GM18520 (cell line): ENCODE data around the gene NCOA6.
"Not testable (repeated sequence)": the region's sequence is repeated elsewhere in the genome, so short reads cannot be mapped to it uniquely, and the experiment has no call there.

Experiments used
- ATAC-seq: cut with Tn5 transposase; IDR thresholded peaks from one replicate; pipeline ENCODE4 v1.9.1; 2021; ENCODE audit not compliant: unreplicated experiment

The NCOA6 gene

DNA sequence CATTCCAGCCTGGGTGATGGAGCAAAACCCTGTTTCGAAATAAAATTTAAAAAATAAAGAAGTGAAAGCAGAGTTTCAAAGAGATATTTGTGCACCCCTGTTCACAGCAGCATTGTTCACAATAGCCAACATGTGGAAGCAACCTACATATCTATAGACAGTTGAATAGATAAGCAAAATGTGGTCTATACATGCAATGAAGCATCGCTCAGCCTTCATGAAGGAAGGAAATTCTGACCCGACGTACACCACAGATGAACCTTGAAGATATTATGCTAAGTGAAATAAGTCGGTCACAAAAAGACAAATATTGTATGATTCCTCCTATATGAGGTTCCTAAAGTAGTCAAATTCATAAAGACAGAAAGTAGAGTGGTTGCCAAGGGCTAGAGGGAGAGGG, 6.5 kb upstream of the NCOA6 start:
- ATAC-seq, result no peak

DNA sequence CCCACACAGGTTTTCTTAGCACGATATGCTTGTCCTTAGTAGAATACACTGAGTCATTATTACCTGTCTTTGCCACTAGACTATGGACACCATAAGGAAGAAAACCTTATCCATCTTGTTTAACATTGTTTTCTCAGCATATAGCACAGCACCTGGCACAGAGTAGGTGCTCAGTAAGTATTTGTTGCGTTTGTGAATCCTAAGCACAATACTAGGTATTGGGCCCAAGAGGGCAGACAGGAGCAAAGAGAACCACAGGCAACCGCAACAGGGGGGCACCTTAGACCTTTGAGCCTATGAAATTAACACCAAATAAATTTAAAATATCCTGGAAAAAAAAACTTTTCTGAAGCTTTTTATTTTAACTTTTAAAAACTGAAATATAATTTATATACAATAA, 3.7 kb upstream of the NCOA6 start:
- ATAC-seq, result no peak

DNA sequence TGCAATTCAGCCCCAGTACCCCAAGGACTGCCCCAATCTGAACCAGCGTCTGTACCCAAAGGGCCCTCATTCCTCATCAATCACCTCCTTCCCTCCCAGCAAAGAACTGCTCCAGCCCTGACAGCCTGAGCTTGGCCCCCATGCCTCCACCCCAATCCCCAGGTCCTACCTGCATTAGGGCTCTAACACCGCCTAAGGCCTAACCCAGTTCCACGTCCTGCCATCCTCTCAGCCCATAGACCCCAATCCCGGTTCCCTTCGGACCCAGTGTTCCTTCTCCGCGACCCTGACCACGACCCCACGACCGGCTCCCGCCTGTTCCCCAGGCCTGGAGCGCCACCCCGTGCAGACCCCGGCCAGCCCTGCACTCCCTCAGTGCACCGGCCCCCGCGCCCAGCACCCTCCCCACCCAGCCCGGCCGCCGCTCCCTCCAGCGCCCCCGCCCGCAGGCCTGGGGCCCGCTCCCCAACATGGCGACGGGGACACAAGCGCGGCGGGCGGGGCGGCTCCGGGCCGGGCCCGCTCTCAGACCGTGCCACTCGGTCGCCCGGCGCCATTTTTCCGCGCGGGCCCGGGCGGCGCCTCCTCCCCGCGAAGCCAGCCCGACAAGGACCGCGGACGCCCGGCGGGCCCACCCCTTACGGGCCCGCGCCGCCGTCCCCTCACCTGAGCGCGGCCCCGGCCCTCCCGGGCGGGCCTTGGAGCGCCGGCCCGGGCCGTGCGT, 483 bp downstream of the NCOA6 start:
- peak; percentile 62 for ATAC-seq

DNA sequence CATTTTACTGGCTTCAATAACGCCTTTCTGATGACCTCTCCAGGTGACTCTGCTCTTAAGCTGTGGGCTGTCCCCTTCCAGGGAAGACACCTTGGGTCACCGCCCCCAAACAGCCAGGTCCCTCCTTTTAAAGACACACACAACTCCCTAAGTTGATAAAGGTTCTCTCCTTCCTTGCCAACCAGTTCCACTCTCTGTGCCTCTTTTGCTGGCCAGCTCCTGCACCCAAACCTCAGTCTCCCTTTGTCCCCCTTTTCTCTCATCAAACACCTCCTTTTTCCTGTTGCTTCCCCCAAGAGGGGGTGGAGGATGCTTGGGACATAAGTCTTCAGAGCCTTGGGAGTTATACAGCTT, 1.0 kb downstream of the NCOA6 start:
- peak; percentile 45 for ATAC-seq

DNA sequence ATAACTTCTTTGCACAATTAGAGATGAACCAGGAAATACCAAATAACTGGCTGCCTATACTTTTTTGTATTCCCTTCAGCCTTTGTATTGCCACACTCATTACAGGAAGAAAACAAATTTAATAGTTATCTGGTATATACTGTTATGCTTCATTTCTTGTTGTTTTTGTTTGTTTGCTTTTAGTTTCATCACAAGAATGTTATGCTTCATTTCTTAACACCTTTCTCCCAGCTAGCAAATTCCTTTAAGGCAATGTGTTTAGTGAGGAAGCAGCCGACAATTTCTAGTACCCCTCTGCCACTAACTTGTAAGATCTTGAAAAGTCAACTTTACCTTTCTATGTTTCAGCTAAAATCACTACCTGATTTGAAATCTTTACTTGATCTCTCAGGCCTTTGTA, 1.4 kb downstream of the NCOA6 start:
- ATAC-seq, result no peak

DNA sequence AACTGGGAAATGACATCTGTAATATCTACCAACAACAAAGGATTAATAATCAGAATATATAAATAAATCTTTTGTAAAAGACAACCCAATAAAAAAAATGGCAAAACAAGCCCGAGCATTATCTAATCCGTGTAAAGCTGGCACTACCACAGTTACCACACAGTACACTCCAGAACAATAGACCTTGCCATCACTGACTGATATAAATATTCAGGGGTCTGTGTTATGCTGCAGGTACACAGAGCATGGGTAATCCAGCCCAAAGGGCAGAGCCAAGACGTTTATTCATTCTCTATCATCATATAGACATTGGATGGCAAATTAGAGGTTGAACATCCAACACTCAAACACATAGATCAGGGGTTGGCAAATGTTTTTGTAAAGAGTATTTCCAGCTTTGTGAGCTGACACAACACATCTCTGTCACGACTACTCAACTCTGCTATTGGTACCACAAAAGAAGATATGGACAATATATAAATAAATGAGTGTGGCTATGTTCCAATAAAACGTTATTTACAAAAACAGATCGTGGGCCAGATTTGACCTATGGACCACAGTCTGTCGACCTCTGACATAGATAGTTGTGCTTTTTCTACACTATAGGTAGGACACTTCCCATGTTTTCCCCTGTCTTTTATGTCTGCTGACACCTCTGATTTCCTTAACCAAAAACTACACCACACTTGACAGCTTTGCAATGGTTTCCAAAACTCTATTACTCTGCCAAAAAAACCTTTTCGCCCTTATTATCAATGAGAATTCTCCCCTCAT, 4.5 kb downstream of the NCOA6 start:
- no peak for ATAC-seq

DNA sequence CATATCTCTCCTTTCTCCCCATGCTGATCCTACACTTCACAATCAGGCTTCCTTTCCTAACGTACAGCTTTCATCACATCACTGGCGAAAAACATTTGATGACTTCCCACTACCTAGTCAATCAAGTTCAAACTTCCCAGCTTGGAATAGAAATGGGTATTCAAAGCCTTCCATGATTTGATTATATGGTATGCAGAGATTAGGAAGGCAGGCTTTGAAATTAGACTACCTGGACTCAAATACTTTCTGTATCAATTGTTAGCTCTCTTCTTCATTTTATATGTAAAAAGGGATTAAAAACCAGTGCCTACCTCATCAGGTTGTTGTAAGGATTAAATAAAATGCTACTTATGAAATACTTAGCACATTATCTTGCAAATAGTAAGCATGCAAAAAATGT, 7.7 kb downstream of the NCOA6 start:
- no peak for ATAC-seq

DNA sequence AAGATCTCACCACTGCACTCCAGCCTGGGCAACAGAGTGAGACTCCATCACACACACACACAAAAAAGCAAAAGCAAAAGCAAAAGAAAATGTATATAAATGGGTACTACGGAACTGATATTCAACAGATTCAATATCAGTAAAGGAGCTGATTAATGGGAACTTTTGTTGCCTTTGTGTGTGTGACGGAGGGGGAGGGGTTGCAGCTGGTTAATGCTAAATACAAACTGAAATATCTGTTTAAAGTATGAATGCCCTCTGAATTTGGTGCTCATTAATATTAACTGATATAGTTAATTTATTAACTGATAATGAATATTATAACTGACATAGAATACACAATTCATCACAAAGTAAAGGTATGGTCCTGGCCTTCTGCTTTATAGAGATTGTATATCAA, 8.4 kb downstream of the NCOA6 start:
- ATAC-seq, result no peak

DNA sequence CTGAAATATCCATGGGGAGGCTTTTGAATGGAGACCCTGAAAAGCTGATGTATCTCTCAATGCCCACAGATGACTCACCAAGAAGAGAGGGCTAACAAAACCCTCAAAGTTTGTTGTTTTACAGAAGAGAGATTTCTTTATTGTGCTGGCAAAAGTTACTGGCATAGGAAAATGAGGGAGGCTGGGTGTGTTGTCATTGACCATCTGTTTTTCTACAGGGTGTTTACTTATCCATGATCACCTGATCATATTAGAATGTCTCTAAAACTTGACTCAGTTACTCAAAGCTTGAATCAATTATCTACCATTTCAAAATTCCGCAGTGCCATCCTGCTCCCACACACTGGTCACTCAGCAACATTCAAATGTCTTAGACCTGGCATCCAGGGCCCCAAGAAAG, 9.8 kb downstream of the NCOA6 start:
- no peak for ATAC-seq

DNA sequence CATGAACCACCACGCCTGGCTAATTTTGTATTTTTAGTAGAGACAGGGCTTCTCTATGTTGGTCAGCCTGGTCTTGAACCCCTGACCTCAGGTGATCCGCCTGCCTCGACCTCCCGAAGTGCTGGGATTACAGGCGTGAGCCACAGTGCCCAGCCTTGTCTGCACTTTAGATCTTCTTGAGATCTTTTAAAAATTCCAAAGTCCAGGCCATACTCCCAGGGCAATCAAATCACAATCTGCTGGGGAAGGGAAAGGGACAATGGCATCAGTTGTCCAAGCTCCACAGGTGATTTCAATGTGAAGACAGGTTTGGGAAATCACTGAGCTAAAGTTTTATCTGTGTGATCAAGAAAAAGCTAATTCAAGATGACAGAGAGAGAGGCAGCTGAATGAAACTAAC, 16.9 kb downstream of the NCOA6 start:
- ATAC-seq, result no peak

DNA sequence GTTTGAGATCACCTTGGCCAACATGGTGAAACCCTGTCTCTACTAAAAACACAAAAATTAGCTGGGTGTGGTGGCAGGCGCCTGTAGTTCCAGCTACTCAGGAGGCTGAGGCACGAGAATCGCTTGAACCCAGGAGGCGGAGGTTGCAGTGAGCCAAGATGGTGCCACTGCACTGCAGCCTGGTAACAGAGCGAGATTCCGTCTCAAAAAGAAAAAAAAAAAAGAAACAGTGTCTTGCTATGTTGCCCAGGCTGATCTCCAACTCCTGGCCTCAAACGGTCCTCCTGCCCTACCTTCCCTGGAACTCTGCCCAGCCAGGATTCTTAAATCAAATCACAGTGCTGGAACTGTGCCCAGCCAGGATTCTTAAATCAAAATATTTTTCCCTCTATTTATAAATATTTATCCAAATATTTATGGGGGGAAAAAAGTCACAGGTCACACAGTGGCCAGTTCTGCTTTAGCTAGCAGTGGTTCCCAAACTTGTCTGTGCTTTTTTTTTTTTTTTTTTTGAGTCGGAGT, 17.4 kb downstream of the NCOA6 start:
- not testable (repeated sequence) for ATAC-seq

DNA sequence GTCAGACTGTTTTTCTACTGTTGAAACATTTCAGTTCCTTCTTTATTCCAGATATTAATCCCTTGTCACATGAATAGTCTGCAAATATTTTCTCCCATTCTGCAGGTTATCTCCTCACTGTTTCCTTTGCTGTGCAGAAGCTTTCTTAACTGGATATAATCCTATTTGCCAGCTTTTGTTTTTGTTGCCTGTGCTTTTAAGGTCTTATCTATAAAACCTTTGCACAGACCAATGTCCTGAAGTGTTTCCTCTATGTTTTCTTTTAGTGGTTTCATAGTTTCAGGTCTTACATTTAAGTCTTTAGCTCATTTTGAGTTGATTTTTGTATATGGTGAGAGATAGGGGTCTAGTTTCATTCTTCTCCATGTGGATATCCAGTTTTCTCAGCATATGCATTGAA, 19.2 kb downstream of the NCOA6 start:
- no peak for ATAC-seq

DNA sequence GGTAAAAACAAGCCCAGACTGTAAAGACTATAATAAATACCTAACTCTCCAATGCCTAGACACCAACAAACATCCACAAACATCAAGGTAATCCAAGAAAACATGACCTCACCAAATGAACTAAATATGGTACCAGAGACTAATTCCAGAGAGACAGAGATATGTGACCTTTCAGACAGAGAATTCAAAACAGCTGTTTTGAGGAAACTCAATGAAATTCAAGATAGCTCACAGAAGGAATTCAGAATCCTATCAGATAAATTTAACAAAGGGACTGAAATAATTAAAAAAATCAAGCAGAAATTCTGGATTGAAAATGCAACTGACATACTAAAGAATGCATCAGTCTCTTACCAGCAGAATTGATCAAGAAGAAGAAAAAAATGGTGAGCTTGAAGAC, 26.6 kb downstream of the NCOA6 start:
- ATAC-seq, result no peak

DNA sequence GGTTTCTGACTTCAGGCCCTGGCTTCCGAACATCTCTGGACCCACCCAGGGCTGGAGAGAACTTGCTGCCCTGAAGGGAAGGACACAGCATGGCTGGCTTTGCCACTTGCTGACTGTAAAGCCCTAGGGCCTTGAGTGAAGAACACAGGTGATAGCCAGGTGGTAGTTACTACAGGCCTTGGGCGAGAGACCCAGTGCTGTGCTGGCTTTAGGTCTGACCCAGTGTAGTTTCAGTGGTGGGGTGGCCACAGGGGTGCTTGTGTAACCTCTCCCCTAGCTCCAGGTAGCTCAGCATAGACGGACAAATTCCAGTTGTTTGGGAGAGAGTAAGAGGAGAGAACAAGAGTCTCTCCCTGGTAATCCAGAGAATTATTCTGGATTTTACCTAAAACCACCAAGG, 27.1 kb downstream of the NCOA6 start:
- ATAC-seq, result no peak

DNA sequence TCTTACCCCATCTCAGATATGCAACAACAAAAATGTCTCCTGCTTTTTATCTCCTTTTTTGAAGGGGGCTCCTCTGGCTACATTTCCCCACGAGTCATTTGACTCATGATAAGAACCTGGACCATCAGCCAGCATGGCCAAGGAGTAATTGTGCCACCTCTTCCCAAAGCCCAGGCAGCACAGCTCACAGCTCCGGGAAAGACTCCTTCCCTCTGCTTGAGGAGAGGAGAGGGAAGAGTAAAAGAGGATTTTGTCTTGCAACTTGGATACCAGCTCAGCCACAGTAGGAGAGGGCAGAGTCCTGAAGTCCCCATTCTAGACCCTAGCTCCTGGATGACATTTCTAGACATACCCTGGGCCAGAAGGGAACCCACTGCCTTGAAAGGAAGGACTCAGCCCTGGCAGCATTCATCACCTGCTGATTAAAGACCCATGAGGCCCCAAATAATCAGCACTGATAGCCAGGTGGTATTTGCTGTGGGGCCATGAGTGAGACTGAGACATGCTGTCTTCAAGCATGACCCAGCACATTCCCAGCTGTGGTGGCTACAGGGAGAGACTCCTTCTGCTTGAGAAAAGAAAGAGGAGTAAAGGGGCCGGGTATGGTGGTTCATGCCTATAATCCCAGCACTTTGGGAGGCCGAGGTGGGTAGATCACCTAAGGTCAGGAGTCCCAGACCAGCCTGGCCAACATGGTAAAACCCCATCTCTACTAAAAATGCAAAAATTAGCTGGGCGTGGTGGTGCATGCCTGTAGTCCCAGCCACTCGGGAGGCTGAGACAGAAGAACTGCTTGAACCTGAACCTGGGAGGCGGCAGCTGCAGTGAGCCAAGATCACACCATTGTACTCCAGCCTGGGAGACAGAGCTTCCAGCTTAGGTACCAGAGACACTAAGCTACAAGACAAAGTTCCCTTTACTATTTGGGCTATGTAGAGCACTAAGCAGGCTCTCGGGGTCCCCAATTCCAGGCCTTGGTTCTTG, 28.1 kb downstream of the NCOA6 start:
- no peak for ATAC-seq

DNA sequence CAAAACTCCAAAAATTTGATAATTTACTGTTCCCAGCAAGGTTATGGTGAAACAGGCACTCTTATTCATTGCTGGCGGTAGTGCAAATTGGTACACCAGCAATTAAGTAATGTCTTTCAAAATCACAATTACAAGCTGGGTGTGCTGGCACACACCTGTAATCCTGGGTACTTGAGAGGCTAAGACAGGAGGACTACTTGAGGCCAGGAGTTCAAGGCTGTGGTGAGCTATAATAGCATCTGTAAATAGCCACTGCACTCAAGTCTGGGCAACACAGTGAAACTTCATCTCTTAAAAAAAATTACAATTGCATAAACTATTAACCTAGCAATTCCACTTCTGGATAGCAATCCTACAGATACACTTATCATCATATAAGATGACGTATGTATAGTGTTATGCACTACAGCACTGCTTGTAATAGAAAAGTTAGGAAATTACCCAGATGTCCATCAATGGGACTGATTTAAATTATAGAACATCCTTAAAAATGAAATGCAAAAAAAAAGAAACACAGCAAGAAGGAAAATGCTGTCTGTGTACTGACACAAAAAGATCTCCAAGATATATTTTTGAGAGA, 31.4 kb downstream of the NCOA6 start:
- no peak for ATAC-seq

DNA sequence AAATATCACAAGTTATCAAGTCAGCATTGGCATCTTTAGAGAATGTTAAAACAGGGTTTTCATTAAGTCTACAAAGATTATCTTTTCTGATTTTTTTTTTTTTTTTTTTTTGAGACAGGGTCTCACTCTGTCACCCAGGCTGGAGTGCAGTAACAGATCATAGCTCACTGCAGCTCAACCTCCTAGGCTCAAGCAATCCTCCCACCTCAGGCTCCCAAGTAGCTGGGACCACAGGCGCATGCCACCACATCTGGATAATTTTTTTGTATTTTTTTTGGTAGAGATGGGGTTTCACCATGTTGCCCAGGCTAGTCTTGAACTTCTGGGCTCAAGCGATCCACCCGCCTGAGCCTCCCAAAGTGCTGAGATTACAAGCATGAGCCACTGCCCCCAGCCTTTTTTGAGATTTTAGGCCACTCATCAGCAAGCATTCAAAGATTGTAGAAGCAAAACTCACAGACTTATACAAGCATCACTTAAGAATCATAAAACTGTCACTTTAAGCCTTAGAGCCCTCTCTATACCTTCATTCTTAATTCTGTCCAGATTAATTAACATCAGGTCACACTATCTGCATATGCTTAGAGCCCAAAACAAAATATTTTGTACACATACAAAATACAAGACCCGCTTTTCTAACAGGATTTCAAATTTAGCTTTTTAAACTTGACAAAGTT, 32.6 kb downstream of the NCOA6 start:
- no peak for ATAC-seq

DNA sequence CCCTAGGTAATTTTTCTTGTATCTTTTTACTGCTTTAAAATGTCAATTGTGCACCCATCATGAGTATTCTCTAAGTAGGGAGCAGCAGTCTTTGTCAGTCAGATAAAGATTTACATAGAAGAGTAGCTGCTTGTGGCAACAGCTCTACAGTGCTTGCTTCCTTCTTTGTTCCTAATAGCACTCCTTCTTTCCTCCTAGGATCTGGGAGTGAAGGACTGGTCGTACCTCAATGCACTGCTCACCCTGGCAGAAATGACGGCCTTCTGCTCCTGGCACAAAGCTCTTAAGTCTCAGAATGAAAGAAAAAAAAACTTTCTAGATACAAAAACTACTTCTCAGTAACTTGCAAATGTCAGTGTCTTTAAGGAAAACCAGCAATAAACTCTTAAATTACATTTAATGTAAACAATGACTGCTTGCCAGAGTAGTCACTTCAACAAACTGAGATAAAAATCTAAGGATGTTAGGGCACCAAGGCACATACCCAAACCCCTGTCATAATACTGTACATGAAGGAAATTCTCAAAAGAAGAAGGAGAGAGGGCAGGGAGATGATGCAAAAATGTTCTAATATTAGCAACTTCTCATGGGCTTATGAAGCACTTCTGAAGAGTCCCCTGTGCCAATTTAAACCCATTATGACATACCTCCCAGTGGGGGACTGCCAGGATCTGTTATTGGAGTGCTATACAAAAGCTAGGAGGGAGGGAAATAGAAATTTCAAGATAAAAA, 34.0 kb downstream of the NCOA6 start:
- no peak for ATAC-seq

DNA sequence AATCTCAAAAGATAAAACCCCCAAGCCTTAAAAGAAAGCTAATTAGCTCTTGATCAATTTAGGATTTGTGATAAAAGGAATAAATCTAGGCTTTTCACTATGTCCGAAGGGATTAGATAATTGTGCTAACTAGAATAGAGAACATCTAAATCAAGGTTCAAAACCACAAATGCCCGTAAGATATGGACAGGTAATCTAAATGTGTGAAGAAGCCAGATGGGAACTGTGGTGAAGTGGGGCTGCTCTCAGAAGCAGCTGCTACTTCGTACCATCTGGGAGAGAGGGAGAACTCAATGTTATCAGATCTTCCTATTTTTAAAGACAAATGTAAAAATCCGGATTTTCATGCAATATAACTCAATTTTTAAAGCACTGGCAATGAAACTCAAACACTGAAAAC, 44.2 kb downstream of the NCOA6 start:
- no peak for ATAC-seq

DNA sequence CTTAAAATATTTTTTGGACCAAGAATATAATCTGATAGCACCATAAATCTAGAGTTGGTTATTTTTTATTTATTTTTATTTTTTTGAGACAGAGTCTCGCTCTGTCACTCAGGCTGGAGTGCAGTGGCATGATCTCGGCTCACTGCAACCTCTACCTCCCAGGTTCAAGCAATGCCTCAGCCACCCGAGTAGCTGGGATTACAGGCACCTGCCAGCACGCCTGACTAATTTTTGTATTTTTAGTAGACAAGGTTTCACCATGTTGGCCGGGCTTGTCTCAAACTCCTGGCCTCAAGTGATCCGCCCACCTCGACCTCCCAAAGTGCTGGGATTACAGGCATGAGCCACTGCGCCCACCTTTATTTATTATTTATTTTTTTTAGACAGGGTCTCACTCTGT, 45.2 kb downstream of the NCOA6 start:
- ATAC-seq, result not testable (repeated sequence)
